K562 (cell line): ENCODE measurements around the gene ELL3. TPM values are rescaled to one million over a fixed set of nuclear protein-coding genes. Genes with fewer than 3 reads are reported as not detected.

ENCODE experiments used
- ATAC-seq: fragments of 200-7000 bp; cut with Tn5 transposase; 3 replicates; pipeline ENCODE4 v1.9.1; 2020; ENCODE audit warnings: moderate library complexity
- BruUV-seq: library from RNA; stranded (reverse); fragments of 400-500 nt; replicated peaks from 2 replicates; lab custom pipeline; 2021; lab: Mats Ljungman, UMichigan
- CTCF ChIA-PET: fragments of 300-600 bp; formaldehyde crosslinking; extraction: SDS; loops from one replicate; lab custom pipeline; 2021; ENCODE audit warnings: low intra/inter-chr PET ratio; lab: Yijun Ruan, JAX
- POLR2A ChIA-PET: fragments of 300-600, 350-650 bp; sonication (Branson Sonifier 250); formaldehyde crosslinking; extraction: SDS; loops from one replicate; lab custom pipeline; 2021; ENCODE audit warnings: antibody characterized with exemption, inconsistent platforms; lab: Yijun Ruan, JAX
- DNase-seq, 4 experiments: peaks; one replicate each; pipeline versions ENCODE4 v3.0.0 to v3.0.0-alpha.2; 2011 to 2018; ENCODE audit warnings: low spot score in 3 of 4, mixed read lengths in 3 of 4; ENCODE audit errors: extremely low read depth in 1 of 4
- FAIRE-seq: peaks from 2 replicates; lab custom pipeline; 2011; peaks lifted over from hg19 to GRCh38; lab: Jason Lieb, UNC
- H2AFZ ChIP-seq: 2 replicates; pipeline ENCODE4 v1.6.0; 2011; ENCODE audit warnings: low read depth, low read length, control low read depth, inconsistent platforms
- H3K27ac ChIP-seq: fragments of 200-600 bp; 3 replicates; pipeline ENCODE4 v1.8.0; 2011; ENCODE audit warnings: low read depth, mild to moderate bottlenecking, control low read depth, inconsistent platforms, low read length, moderate library complexity, mixed read lengths; ENCODE audit errors: extremely low read depth
- H3K27me3 ChIP-seq, 2 experiments: fragments of 300-600 bp in 1 of 2; 2 replicates in 1 of 2; 3 replicates in 1 of 2; pipeline versions ENCODE4 v1.6.0 to v1.8.0; 2011; ENCODE audit warnings: inconsistent platforms in 2 of 2, low read length in 2 of 2, mild to moderate bottlenecking in 1 of 2, mixed read lengths in 1 of 2, moderate library complexity in 1 of 2; ENCODE audit not compliant: control insufficient read depth in 2 of 2, insufficient read depth in 2 of 2
- H3K36me3 ChIP-seq: fragments of 300-600 bp; 3 replicates; pipeline ENCODE4 v1.8.0; 2011; ENCODE audit warnings: mild to moderate bottlenecking, low read length, inconsistent platforms; ENCODE audit not compliant: control insufficient read depth, insufficient read depth
- H3K4me1 ChIP-seq, 2 experiments: fragments of 200-600 bp in 1 of 2; replicated peaks in 1 of 2; 2 replicates in 1 of 2; 3 replicates in 1 of 2; pipeline versions ENCODE4 v1.5.1 to v1.8.0; 2011; ENCODE audit warnings: inconsistent platforms in 2 of 2, low read length in 2 of 2, mild to moderate bottlenecking in 1 of 2, mixed read lengths in 1 of 2, moderate library complexity in 1 of 2; ENCODE audit not compliant: control insufficient read depth in 2 of 2, insufficient read depth in 2 of 2
- H3K4me2 ChIP-seq: 2 replicates; pipeline ENCODE4 v1.6.1; 2011; ENCODE audit warnings: low read length, control low read depth, inconsistent platforms, mixed read lengths; ENCODE audit not compliant: insufficient read depth
- H3K4me3 ChIP-seq: fragments of 200-600 bp; sonication (generic), shearing (Covaris generic); 2 replicates; pipeline ENCODE4 v1.5.1; 2016; ENCODE audit warnings: control low read depth, inconsistent platforms
- H3K79me2 ChIP-seq: fragments of 200-600 bp; 3 replicates; pipeline ENCODE4 v1.8.0; 2011; ENCODE audit warnings: low read length, inconsistent platforms; ENCODE audit not compliant: control insufficient read depth, insufficient read depth
- H3K9ac ChIP-seq, 2 experiments: 2 replicates each; pipeline versions ENCODE4 v1.6.0 to v1.6.1; 2011; ENCODE audit warnings: low read depth in 2 of 2, low read length in 2 of 2, control low read depth in 1 of 2, inconsistent platforms in 1 of 2, mild to moderate bottlenecking in 1 of 2, mixed read lengths in 1 of 2; ENCODE audit not compliant: insufficient read depth in 1 of 2
- H3K9me1 ChIP-seq: one replicate; pipeline ENCODE4 v1.6.0; 2011; ENCODE audit warnings: inconsistent platforms, mild to moderate bottlenecking, low read length, moderate library complexity; ENCODE audit not compliant: control insufficient read depth, insufficient read depth
- H3K9me3 ChIP-seq: replicated peaks from 2 replicates; pipeline ENCODE4 v1.5.1; 2011; ENCODE audit warnings: low read depth, low read length, inconsistent platforms; ENCODE audit not compliant: control insufficient read depth, insufficient read depth
- H4K20me1 ChIP-seq: replicated peaks from 2 replicates; pipeline ENCODE4 v1.6.1; 2011; ENCODE audit warnings: low read length, inconsistent platforms, mixed read lengths; ENCODE audit not compliant: control insufficient read depth, insufficient read depth
- ARID3B ChIP-seq: fragments of 250-450 bp; sonication (Bioruptor Pico); IDR thresholded peaks from 2 replicates; pipeline ENCODE4 v1.4.0; 2020; ENCODE audit warnings: borderline replicate concordance
- ARNT ChIP-seq, 2 experiments: fragments of 450-650 bp; IDR thresholded peaks; 2 replicates each; pipeline ENCODE4 v1.6.1; 2016; ENCODE audit warnings: mild to moderate bottlenecking in 1 of 2
- GTF2A2 ChIP-seq: IDR thresholded peaks from 2 replicates; pipeline ENCODE4 v1.6.1; 2016; ENCODE audit warnings: mild to moderate bottlenecking, missing genetic modification characterization, missing compliant biosample characterization
- MTA1 ChIP-seq: fragments of 450-650 bp; IDR thresholded peaks from 2 replicates; pipeline ENCODE4 v1.6.1; 2017; ENCODE audit warnings: borderline replicate concordance
- NCOA6 ChIP-seq: fragments of 450-650 bp; IDR thresholded peaks from 2 replicates; pipeline ENCODE4 v1.6.1; 2017; ENCODE audit warnings: mild to moderate bottlenecking
- NFE2L1 ChIP-seq: fragments of 450-650 bp; IDR thresholded peaks from 2 replicates; pipeline ENCODE4 v1.6.1; 2016; ENCODE audit warnings: missing genetic modification characterization, low read depth, mild to moderate bottlenecking, missing compliant biosample characterization, moderate library complexity, borderline replicate concordance
- NR2F6 ChIP-seq: fragments of 450-650 bp; formaldehyde crosslinking; IDR thresholded peaks from 2 replicates; pipeline ENCODE4 v1.4.0; 2020; ENCODE audit warnings: mild to moderate bottlenecking
- POLR2G ChIP-seq: fragments of 200-400 bp; formaldehyde crosslinking; IDR thresholded peaks from 2 replicates; pipeline ENCODE4 v1.6.1; 2017; ENCODE audit warnings: low read depth, mild to moderate bottlenecking, antibody characterized with exemption, low read length, moderate library complexity
- ZNF212 ChIP-seq: fragments of 450-650 bp; formaldehyde crosslinking; IDR thresholded peaks from 2 replicates; pipeline ENCODE4 v1.4.0; 2020; ENCODE audit warnings: mild to moderate bottlenecking
- ZNF398 ChIP-seq: fragments of 250-450 bp; sonication (Bioruptor Pico); IDR thresholded peaks from 2 replicates; pipeline ENCODE4 v1.8.0; 2021; ENCODE audit warnings: moderate library complexity, mild to moderate bottlenecking, inconsistent platforms
- WGBS: fragments of 100-300 bp; shearing (Covaris generic); methylation state at CpG from one replicate; pipeline ENCODE4 v1.1.6; 2016; ENCODE audit warnings: low coverage, mixed read lengths; ENCODE audit not compliant: insufficient coverage; ENCODE audit errors: missing lambda C conversion rate; 5-methylcytosine and 5-hydroxymethylcytosine counted together
- in situ Hi-C: fragments of 300-500 bp; cut with MboI; formaldehyde crosslinking; loops from 4 replicates; pipeline ENCODE4 v1.15.0; 2018; ENCODE audit warnings: inconsistent platforms, mixed read lengths
- intact Hi-C: fragments of 100-400 bp; cut with micrococcal nuclease; formaldehyde crosslinking; loops from 2 replicates; pipeline ENCODE4 v1.14.2; 2022
- polyA plus RNA-seq, 8 experiments: library from polyadenylated mRNA; depleted of rRNA in 4 of 8; stranded (reverse) in 5 of 8; unstranded in 3 of 8; fragments of >200 nt; fragmentation: Nextera tagmentation in 2 of 8; fragmentation: Illumina TruSeq in 1 of 8; extraction: Ambion mirVana in 2 of 8; extraction: Trizol in 1 of 8; gene quantifications; 2 replicates each; pipeline versions ENCODE4 v1.2.1 to v1.2.3, GENCODE V29; 2011 to 2014; ENCODE audit warnings: inconsistent platforms in 1 of 8, missing spikeins in 1 of 8
- total RNA-seq, 7 experiments: library from RNA; depleted of rRNA in 6 of 7; stranded (reverse); fragments of >200 nt in 6 of 7; fragmentation: Illumina TruSeq in 2 of 7; extraction: Trizol in 2 of 7; gene quantifications; 2 replicates each; pipeline versions ENCODE4 v1.2.1 to v1.2.3, GENCODE V29; 2011 to 2021; ENCODE audit warnings: low replicate concordance in 1 of 7

The ELL3 gene
- total and polyA plus RNA-seq, 9 of the 15 experiments (the other 6 are each of a cell fraction or from before 2014, with no cell fraction given): 0.80 to 5.2 (median 2.6) TPM

- BruUV-seq: no TSS peak
- ATAC-seq (peak; percentile 41), FAIRE-seq (no peak), DNase-seq (peak in 1 of 4 experiments; percentile 40)
- Histone ChIP-seq H3K79me2 (no peaks in the 10 kb centered on the region), H3K36me3 (peaks cover 30% of the 10 kb centered on the region), H3K4me2 (peak overlapping the region; percentile 75), H3K4me3 (peak overlapping the region; percentile 32), H2AFZ (peak overlapping the region; percentile 71), H3K27ac (no peak overlapping the region), H4K20me1 (no peaks in the 10 kb centered on the region; the same call in 1 of the 2 replicates), H3K9ac (peak overlapping the region in 1 of 2 experiments; percentile 86; a peak in 2 of 4 replicates), H3K4me1 (peaks cover 5 to 19% of the 10 kb centered on the region in 2 experiments; a peak in 4 of 5 replicates), H3K27me3 (no peaks in the 10 kb centered on the region), H3K9me1 (no peaks in the 10 kb centered on the region), H3K9me3 (no peaks in the 10 kb centered on the region)
- POLR2A ChIA-PET: interaction anchor here (0.6 to 3.2 kb wide), 12 partner anchors 11 to 370 kb away, joined by 3 to 13 read pairs (median 4); partner anchors contain the start of genes HYPK and SERF2
- WGBS: 58% methylated on average over 25 of the region's 35 CpGs
- CTCF ChIA-PET: no interaction called here
- intact Hi-C loops (no loop called here), in situ Hi-C loops (no loop called here)
- TF ChIP-seq POLR2G: peak; percentile 80
- TF ChIP-seq NFE2L1: no peak
Observed at GRCh38 chr15:43776101-43776717, 557 bp downstream of the ELL3 start.

- Histone ChIP-seq H3K79me2 (no peaks in the 10 kb centered on the region), H3K4me3 (no peak overlapping the region)
- in situ Hi-C loops: no loop called here
- no peak for TF ChIP-seq GTF2A2 (tag)
- no peak for TF ChIP-seq ARID3B (CRISPR knock-in tag)
- TF ChIP-seq NR2F6 (CRISPR knock-in tag): no peak
- TF ChIP-seq MTA1: no peak
- no peak for TF ChIP-seq ZNF212 (CRISPR knock-in tag)
- TF ChIP-seq ZNF398 (CRISPR knock-in tag): no peak
- no peak for TF ChIP-seq NCOA6
- TF ChIP-seq ARNT (IDR thresholded peaks at IDR 0.05): no peak
Observed at GRCh38 chr15:43775411-43775965, 1.3 kb downstream of the ELL3 start.

More at GRCh38 chr15:43775411-43775965, 1.3 kb downstream of the ELL3 start:
- FAIRE-seq: no peak
- ATAC-seq: peak; percentile 32; the same call in 2 of the 3 replicates
- no peaks in the 10 kb centered on the region for H3K9me1 ChIP-seq
- peak overlapping the region; percentile 75; the same call in 1 of the 2 replicates for H3K4me2 ChIP-seq
- no peaks in the 10 kb centered on the region for H3K27me3 ChIP-seq
- TSS peak; percentile 57 for BruUV-seq
- H4K20me1 ChIP-seq: no peaks in the 10 kb centered on the region; the same call in 1 of the 2 replicates
- WGBS: 90% methylated on average over 1 of the region's 1 CpG
- H2AFZ ChIP-seq: no peak overlapping the region
- no peak overlapping the region for H3K27ac ChIP-seq
- intact Hi-C loops: no loop called here
- ChIA-PET POLR2A (interaction anchor here (0.6 to 3.2 kb wide), 4 partner anchors 10 to 21 kb away, joined by 4 to 12 read pairs (median 8); no protein-coding TSS in a partner anchor), CTCF (no interaction called here)
- peaks cover 36% of the 10 kb centered on the region for H3K36me3 ChIP-seq
- no peaks in the 10 kb centered on the region for H3K9me3 ChIP-seq
- H3K9ac ChIP-seq: no peak overlapping the region
- peak in 1 of 4 experiments; percentile 40 for DNase-seq
- H3K4me1 ChIP-seq: peaks cover 3 to 19% of the 10 kb centered on the region in 2 experiments; a peak in 4 of 5 replicates
